ENCODE results near the gene MRFAP1.

Gene MRFAP1

GRCh38 chr4:6640292-6641163 lies at the start of gene MRFAP1:
TSS of gene MRFAP1 (plus strand) at chr4:6640685. CDS start at chr4:6640863, 178 bp downstream.
- TF ChIP-seq CTCF (IDR thresholded peaks at IDR 0.05), result no peak
- Mint-ChIP-seq H3K36me3 (ENCODE audit: low read depth) (peaks cover 30% of the 10 kb centered on the region), H3K4me3 (peak within 1 kb of the TSS; percentile 99), H3K27ac (peak within 1 kb of the TSS; percentile 100), H3K9me3 (no peaks in the 10 kb centered on the region), H3K27me3 (ENCODE audit: low read depth, poor library complexity) (peaks cover 7% of the 10 kb centered on the region), H3K4me1 (peaks cover 39% of the 10 kb centered on the region)
- peak; percentile 90 for DNase-seq

- peaks cover 5% of the 10 kb centered on the region for H3K27me3 Mint-ChIP-seq (ENCODE audit: low read depth, poor library complexity)
- no peaks in the 10 kb centered on the region for H3K9me3 Mint-ChIP-seq
- H3K4me3 Mint-ChIP-seq, result no peak overlapping the region
- TF ChIP-seq CTCF (IDR thresholded peaks at IDR 0.05), result no peak
- peaks cover 10% of the 10 kb centered on the region for H3K4me1 Mint-ChIP-seq
- H3K27ac Mint-ChIP-seq, result peak overlapping the region; percentile 80
- DNase-seq, result no peak
- H3K36me3 Mint-ChIP-seq (ENCODE audit: low read depth), result peaks cover 4% of the 10 kb centered on the region
Observed at GRCh38 chr4:6591313-6591712, 49.2 kb upstream of the MRFAP1 start.

GRCh38 chr4:6591781-6592180 lies 48.7 kb upstream of the MRFAP1 start:
- Mint-ChIP-seq H3K36me3 (ENCODE audit: low read depth) (peaks cover 4% of the 10 kb centered on the region), H3K4me3 (no peak overlapping the region), H3K27me3 (ENCODE audit: low read depth, poor library complexity) (peaks cover 5% of the 10 kb centered on the region), H3K4me1 (peaks cover 10% of the 10 kb centered on the region), H3K9me3 (no peaks in the 10 kb centered on the region), H3K27ac (no peak overlapping the region)
- no peak for DNase-seq
- no peak for TF ChIP-seq CTCF (IDR thresholded peaks at IDR 0.05)

- Mint-ChIP-seq H3K4me1 (peaks cover 10% of the 10 kb centered on the region), H3K9me3 (no peaks in the 10 kb centered on the region), H3K27me3 (ENCODE audit: low read depth, poor library complexity) (peaks cover 2% of the 10 kb centered on the region), H3K4me3 (no peak overlapping the region), H3K36me3 (ENCODE audit: low read depth) (peaks cover 4% of the 10 kb centered on the region), H3K27ac (no peak overlapping the region)
- DNase-seq, result no peak
- no peak for TF ChIP-seq CTCF (IDR thresholded peaks at IDR 0.05)
Observed at GRCh38 chr4:6592804-6593563, 47.5 kb upstream of the MRFAP1 start.

GRCh38 chr4:6594341-6594740 lies 46.1 kb upstream of the MRFAP1 start:
- no peak overlapping the region for H3K4me3 Mint-ChIP-seq
- H3K4me1 Mint-ChIP-seq, result peaks cover 10% of the 10 kb centered on the region
- H3K27ac Mint-ChIP-seq, result no peak overlapping the region
- peaks cover 2% of the 10 kb centered on the region for H3K27me3 Mint-ChIP-seq (ENCODE audit: low read depth, poor library complexity)
- TF ChIP-seq CTCF (IDR thresholded peaks at IDR 0.05), result no peak
- peaks cover 4% of the 10 kb centered on the region for H3K36me3 Mint-ChIP-seq (ENCODE audit: low read depth)
- DNase-seq, result no peak
- H3K9me3 Mint-ChIP-seq, result no peaks in the 10 kb centered on the region

All from nephron progenitor cell (in vitro differentiated cells).